GM19023 (cell line): ENCODE measurements around the gene KAZN.
"Not testable (repeated sequence)": the region's sequence is repeated elsewhere in the genome, so short reads cannot be mapped to it uniquely, and the experiment has no call there.

Source experiments
- ATAC-seq: cut with Tn5 transposase; IDR thresholded peaks from one replicate; pipeline ENCODE4 v1.9.1; 2021; ENCODE audit warnings: mild to moderate bottlenecking, moderate library complexity; ENCODE audit not compliant: unreplicated experiment

Gene KAZN

DNA sequence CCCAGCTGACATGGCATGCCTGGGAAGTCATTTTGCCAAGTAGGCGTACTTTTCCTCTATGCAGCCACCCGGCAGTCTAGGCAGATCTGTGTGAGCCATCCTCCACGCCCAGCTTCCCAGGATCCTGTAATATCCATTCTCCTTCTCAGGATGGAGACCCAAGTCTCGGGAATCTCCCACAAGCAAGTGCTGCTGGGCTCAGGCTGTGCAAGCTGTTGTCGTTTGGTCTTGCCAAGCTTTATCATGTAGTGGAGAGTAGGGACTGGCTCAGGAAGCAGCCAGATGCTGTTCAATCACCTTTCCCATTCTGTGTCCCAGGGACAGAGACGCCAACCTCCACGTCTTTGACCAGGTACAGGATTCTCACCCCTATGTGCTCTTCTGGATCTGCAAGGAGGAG is 363.9 kb downstream of the KAZN start:
- ATAC-seq = no peak

DNA sequence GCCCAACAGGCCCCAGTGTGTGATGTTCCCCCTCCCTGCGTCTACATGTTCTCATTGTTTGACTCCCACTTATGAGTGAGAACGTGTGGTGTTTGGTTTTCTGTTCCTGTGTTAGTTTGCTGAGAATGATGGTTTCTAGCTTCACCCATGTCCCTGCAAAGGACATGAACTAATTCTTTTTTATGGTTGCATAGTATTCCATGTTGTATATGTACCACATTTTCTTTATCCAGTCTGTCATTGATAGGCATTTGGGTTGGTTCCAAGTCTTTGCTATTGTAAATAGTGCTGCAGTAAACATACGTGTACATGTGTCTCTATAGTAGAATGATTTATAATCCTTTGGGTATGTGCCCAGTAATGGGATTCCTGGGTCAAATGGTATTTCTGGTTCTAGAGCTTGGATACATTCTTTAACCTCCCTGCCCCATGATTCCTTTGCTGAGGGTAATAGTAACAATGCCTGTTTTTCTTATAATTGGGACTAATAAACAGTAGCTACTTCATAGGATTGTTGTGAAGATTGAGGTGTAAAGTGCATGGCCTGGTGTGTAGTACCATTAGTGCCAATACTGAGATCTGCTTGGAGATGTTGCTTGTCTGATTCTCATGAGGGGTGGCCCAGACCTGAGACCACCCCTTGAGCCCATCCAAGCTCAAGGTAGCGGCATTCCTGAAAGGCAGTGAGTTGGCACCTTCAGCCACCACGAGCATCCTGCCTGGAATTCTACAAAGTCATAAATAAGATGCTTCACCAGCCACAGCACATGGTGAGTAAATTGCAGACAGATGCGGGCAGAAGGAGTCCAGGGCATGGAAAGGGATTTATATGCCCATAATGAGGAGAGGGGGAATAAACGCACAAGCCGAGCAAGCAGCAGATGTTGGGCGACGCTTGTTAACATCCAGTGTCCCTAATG is 365.6 kb downstream of the KAZN start:
- not testable (repeated sequence) for ATAC-seq

DNA sequence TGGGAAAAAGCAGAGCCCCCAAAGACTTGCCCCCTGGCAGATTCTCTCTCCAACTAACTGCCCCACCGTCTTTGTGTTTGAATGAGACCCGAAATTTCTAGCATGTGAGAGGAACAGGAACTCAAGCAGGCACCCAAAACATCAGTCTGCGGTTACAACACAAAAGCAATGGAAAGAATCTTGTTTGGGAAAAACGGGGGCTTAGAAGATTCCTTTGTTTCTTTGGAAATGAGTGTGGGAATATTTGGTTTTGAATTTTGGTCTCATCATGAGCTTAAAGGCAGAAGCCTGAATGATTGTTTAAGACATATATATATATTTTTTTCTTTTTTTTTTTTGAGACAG is 366.2 kb downstream of the KAZN start:
- ATAC-seq = no peak

GRCh38 chr1:14968251-14968851 is 369.9 kb downstream of the KAZN start:
- no peak for ATAC-seq

DNA sequence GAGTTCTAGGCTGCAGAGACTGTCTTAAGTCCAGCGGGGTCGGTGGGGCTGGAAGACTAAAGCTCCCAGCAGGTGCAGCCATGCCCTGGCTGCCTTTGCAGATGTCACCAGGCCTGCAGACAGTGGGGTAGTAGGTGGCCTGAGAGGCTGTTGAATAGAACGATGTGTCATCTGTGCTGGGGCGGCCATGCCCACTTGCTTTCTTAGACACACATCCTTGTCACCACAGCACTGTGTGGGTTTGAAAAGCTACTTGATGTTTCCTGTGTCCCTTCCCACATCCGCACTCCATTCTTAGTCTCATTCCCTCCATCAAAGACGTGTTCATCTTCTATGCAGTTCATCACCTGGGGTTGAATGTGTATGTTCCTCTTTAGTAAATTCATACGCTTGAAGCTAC is 370.5 kb downstream of the KAZN start:
- no peak for ATAC-seq

DNA sequence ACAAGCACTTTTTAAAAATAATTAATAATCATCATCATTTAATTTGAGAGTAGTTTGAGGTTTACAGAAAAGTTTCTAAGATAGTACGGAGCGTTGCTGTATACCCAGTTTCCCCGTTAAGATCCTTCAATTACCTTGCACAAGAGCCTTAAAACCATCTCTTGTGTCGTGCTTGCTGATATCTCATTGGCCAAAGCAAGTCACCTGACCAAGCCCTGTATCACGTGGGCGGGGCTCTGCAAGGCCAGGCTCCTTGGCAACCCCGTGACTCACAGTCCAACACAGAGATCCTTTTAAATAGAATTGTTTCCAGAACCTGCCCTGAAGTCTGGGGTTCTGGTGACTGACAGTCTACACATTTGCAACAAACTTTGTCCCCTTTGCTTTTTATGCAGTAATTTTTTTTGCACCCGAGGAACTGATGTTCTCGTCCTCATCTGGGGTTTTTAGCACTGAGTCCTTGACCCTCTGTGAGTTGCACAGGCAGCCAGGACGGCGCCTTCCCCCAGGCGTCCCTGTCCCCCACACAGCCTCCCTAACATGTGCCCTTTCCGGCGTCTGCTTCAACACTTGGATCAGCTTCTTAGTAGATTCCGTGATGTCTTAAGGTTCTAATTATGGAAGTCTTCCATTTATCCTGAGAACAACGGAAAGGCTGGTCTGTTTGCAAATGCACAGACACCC is 371.8 kb downstream of the KAZN start:
- ATAC-seq = no peak

DNA sequence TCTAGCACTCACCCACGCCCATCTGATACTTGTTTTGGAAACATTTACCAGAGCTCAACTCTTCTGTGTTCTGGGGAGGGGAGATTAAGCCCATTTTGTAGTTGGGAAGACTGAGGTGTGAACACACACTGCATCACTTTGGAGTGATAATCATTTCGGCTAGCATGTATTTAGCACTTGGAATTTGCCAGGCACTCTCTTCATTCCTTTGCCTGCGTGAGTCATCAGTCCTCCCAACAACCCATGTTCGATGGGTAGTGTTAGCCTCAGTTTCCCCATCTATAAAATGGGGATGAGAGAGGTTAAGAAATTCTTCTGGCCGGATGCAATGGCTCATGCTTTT is 372.3 kb downstream of the KAZN start:
- ATAC-seq = no peak

- no peak for ATAC-seq
These were observed 372.7 kb downstream of the KAZN start for GRCh38 chr1:14971221-14971620.

GRCh38 chr1:14972107-14972506 is 373.6 kb downstream of the KAZN start:
- no peak for ATAC-seq

DNA sequence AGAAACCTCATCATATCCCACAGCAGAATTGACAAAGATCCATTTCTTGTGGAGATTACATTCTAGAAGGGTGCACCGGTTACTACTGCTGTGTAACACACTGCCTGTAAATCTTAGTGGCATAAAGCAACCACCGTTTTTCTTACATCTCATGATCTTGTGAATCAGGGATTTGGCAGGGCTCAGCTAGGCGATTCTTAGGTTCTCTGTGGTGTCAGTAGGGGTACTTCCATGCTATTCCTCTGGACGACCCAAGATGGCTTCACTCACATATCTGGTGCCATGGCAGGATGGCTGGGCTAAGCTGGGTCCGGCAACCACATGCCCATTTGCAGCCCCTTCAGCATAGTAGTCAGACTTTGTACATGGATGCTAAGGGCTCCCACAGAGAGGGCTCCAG is 375.3 kb downstream of the KAZN start:
- ATAC-seq = no peak

DNA sequence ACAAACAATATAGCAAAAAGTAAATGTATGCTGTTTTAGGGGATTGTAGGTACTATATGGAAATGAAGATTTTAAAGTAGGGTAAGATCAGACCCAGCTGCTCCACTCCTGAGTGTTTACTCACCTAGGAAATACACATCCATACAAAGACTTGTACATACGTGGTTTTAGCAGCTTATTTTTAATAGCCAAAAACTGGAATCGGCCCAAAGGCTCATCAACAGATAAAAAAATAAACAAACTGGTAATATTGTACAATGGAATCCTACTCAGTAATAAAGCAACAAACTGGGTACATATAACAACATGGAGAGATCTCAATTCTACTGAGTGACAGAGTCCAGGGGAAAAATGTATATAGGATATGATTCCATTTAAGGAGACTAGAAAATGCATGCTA is 375.9 kb downstream of the KAZN start:
- ATAC-seq = no peak

GRCh38 chr1:14975119-14975518 is 376.6 kb downstream of the KAZN start:
- no peak for ATAC-seq

- ATAC-seq = no peak
These were observed 377.8 kb downstream of the KAZN start for GRCh38 chr1:14976256-14976655.

- no peak for ATAC-seq
These were observed 378.9 kb downstream of the KAZN start for GRCh38 chr1:14977338-14977931.

DNA sequence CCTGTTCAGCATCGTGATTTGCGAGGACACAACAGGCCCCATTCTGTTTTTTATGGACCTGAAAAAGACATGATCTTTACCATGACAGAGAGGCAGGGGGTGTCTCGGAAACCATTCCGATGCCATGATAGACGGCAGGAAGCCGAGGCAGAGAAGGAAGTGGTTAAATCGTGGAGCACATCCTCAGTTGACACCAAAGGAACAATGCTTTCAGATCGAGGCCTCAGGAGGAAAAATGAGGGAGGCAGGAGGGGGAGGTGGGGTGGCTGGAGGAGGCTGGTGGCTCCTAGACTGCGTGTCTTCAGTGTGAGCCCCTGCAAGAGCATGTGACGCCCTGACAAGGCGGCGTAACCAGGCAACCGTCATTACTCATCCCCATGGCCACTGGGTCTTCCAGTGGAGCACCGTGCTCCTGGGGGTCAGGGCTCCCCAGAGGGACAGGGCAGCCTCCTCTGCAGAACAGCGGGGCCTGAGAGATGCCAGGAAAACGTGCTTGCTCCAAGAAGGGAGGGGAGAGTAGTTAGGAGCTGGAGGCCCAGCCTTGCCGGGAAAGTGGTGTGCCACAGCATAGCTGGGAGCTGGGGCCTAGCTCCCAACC is 382.2 kb downstream of the KAZN start:
- ATAC-seq = no peak

DNA sequence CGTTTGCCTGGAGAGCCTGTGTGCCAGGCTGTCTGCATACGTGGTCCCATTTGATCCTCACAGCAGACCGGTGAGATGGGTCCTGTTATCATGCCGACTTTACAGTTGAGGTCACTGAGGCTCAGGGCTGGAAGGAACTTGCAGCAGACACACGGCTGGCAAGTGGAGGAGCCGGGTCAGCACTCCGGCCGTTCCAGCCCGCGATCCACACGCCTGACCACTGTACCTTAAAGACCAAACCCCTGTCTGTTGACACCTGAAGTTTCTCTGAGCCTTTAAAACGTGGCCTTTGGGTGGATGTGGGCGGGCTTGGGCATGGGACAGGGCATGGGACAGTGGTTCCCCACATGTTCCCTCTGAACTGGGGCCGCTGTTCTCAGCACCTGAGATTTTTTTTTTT is 383.5 kb downstream of the KAZN start:
- no peak for ATAC-seq

DNA sequence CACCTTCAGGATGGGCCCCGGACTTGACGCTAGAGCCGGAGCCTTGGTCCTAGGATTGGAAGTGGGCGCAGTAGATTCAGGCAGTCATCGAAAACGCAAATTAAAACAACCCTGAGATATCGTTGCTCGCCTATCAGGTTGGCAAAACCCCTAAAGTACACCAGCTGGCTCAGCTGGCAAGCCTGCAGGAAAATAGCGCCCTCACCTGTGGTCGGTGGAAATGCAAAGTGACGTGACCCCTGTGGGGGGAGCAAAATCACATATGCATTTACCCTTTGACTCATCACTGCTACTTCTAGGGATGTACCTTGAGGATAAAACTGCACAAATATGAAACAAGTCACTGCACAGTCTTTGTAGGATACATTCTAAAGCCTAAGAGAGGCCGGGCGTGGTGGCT is 384.8 kb downstream of the KAZN start:
- no peak for ATAC-seq

DNA sequence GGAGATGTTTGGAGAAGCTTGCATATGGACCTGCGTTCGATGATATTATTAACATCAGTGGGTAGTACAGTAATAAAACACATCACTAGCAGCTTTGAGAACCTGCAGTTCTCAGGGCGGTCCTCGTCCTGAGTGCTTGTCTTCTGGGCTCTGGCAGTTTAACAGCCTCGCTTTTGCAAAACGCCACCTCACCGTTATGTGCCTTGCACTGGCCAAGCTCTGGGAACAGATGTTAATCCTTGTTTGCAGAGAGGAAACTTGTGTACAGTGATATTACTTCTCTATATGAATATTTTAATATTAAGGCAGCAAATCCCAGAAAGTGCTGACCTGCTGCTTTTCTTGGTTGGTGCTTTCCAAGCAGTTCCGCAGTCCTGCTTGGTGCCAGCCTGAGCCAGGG is 387.7 kb downstream of the KAZN start:
- ATAC-seq = no peak

DNA sequence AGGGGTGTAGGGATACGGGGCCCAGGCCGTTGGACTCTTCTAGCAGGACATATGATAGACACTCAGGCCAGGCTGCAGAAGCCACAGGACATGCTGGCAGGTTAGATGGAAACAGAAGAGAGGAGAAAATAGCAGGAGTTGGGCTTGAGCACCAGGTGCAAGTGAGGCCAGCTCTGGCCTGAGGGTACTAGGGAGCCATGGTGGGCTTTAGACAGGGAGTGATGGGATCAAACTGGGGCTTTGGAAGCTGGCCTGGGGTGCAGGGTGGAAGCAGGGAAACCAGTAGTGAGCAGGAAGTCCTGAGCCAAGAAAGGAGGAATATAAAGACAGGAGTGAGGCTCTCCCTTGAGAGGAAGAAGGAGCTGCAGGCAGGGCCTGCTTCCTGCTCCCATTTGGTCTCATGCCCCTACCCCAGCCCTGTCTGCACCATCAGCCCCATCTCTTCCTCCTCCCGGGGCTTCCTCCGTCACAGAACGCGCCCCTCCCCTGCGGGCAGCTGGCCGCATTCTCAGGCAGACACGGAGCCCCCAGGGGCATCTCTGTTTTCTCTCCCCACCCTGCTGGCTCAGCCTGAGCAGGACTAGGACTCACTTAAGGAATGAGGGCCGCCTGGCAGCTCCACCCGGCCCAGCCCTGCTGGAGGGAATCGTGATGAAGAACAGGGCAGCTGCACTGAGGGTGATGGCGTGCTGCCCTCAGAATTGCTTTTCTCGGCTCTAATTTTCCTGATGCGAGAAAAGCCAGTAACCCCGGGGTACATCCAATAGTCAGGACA is 389.5 kb downstream of the KAZN start:
- no peak for ATAC-seq

GRCh38 chr1:14988636-14989035 is 390.2 kb downstream of the KAZN start:
- no peak for ATAC-seq
